PC-9 (cell line): ENCODE measurements around the gene RNF6. TPM values are rescaled to one million over a fixed set of nuclear protein-coding genes. Genes with fewer than 3 reads are reported as not detected.

Source experiments
- BruUV-seq: library from RNA; stranded (reverse); fragments of 400-500 nt; replicated peaks from 2 replicates; lab custom pipeline; 2021; lab: Mats Ljungman, UMichigan
- CTCF ChIA-PET: fragments of 300-600 bp; sonication (Branson Sonifier 250); formaldehyde crosslinking; loops from one replicate; lab custom pipeline; 2022; ENCODE audit warnings: antibody characterized with exemption; lab: Charles Lee
- POLR2A ChIA-PET: fragments of 300-600 bp; sonication (Branson Sonifier 250); formaldehyde crosslinking; loops from one replicate; lab custom pipeline; 2022; ENCODE audit warnings: antibody characterized with exemption; ENCODE audit not compliant: unreplicated experiment; lab: Charles Lee
- DNase-seq, 2 experiments: peaks; one replicate each; pipeline versions ENCODE4 v3.0.0 to v3.0.0-alpha.2; 2015 to 2022; ENCODE audit warnings: mixed read lengths in 1 of 2
- H2AFZ ChIP-seq: fragments of 200-600 bp; sonication (generic); 2 replicates; pipeline ENCODE4 v1.8.1; 2017; ENCODE audit warnings: antibody characterized with exemption
- H3F3A ChIP-seq: fragments of 200-600 bp; sonication (generic); 2 replicates; pipeline ENCODE4 v1.8.1; 2017; ENCODE audit warnings: antibody characterized with exemption, mild to moderate bottlenecking, low read depth; ENCODE audit not compliant: insufficient read depth
- H3K27ac ChIP-seq: fragments of 200-600 bp; sonication (generic); 2 replicates; pipeline ENCODE4 v1.6.1; 2016; ENCODE audit warnings: mixed run types
- H3K27me3 ChIP-seq: fragments of 200-600 bp; sonication (generic); 2 replicates; pipeline ENCODE4 v1.6.1; 2016; ENCODE audit warnings: low read depth, mixed run types; ENCODE audit not compliant: insufficient read depth
- H3K36me3 ChIP-seq: fragments of 200-600 bp; sonication (generic); 2 replicates; pipeline ENCODE4 v1.6.1; 2016; ENCODE audit warnings: low read depth, mixed run types
- H3K4me1 ChIP-seq: fragments of 200-600 bp; sonication (generic); replicated peaks from 2 replicates; pipeline ENCODE4 v1.6.1; 2016; ENCODE audit warnings: mixed run types; ENCODE audit not compliant: insufficient read depth
- H3K4me2 ChIP-seq: fragments of 200-600 bp; sonication (generic); 2 replicates; pipeline ENCODE4 v1.6.1; 2017; ENCODE audit warnings: mixed run types
- H3K4me3 ChIP-seq: fragments of 200-600 bp; sonication (generic); 2 replicates; pipeline ENCODE4 v1.6.1; 2016; ENCODE audit warnings: mixed run types
- H3K79me2 ChIP-seq: fragments of 200-600 bp; sonication (generic); 2 replicates; pipeline ENCODE4 v1.6.1; 2017; ENCODE audit warnings: low read depth, mixed run types
- H3K9me2 ChIP-seq: fragments of 200-600 bp; sonication (generic); 2 replicates; pipeline ENCODE4 v1.8.1; 2017; ENCODE audit warnings: mild to moderate bottlenecking; ENCODE audit not compliant: insufficient read depth
- H3K9me3 ChIP-seq: fragments of 200-600 bp; sonication (generic); 2 replicates; pipeline ENCODE4 v1.8.1; 2016; ENCODE audit warnings: low read depth; ENCODE audit not compliant: insufficient read depth
- H4K20me1 ChIP-seq: fragments of 200-600 bp; sonication (generic); 2 replicates; pipeline ENCODE4 v1.8.1; 2017; ENCODE audit not compliant: insufficient read depth
- CTCF ChIP-seq: fragments of 200-600 bp; sonication (generic); conservative IDR thresholded peaks from 2 replicates; pipeline ENCODE4 v1.6.1; 2017; ENCODE audit warnings: mixed run types, antibody characterized with exemption, mild to moderate bottlenecking, moderate library complexity
- EZH2 ChIP-seq: fragments of 200-600 bp; sonication (generic); IDR thresholded peaks from 2 replicates; pipeline ENCODE4 v1.8.0; 2017; ENCODE audit warnings: antibody characterized with exemption, low read depth
- intact Hi-C: fragments of 100-400 bp; cut with micrococcal nuclease; formaldehyde crosslinking; loops from one replicate; pipeline ENCODE4 v1.10.0; 2022; ENCODE audit not compliant: unreplicated experiment
- total RNA-seq: library from RNA; stranded (reverse); gene quantifications from 2 replicates; pipeline ENCODE4 v1.2.3, GENCODE V29; 2021

The RNF6 gene
- total RNA-seq, 1 experiment from 2014 or later, result 30.3 TPM

DNA sequence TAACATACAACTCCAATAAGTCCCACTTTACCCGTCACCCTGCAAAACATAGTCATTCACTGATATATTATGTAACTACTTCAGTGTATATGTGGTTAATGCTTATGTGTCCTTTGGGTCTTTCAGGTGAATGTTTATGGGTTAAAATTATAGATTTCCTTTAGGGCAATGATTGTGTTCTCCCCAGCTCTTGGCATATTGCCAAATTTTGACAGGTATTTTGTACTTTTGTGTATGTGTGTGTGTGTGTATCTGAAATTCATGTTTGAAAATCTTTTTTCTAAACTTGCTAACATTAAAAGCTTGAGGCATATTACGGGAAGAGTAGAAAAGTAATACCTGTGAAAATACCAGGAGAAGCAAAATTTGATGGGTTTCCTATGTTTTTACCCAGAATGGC is 40.0 kb upstream of the RNF6 start:
- H3K36me3 ChIP-seq, result no peaks in the 10 kb centered on the region
- H2AFZ ChIP-seq, result no peak overlapping the region
- H3K4me2 ChIP-seq, result no peak overlapping the region
- intact Hi-C loops, result no loop called here
- no peaks in the 10 kb centered on the region for H3F3A ChIP-seq
- CTCF ChIA-PET, result no interaction called here
- no peak overlapping the region for H3K27ac ChIP-seq
- no peak for DNase-seq
- no TSS peak for BruUV-seq
- H3K9me3 ChIP-seq, result no peaks in the 10 kb centered on the region
- H3K79me2 ChIP-seq, result peaks cover 98% of the 10 kb centered on the region
- POLR2A ChIA-PET, result no interaction called here
- no peaks in the 10 kb centered on the region for H3K9me2 ChIP-seq
- H3K4me1 ChIP-seq, result peaks cover 4% of the 10 kb centered on the region; the same call in 1 of the 2 replicates
- H3K4me3 ChIP-seq, result no peak overlapping the region
- H3K27me3 ChIP-seq, result no peaks in the 10 kb centered on the region
- TF ChIP-seq EZH2, result no peak
- peaks cover 40% of the 10 kb centered on the region for H4K20me1 ChIP-seq

DNA sequence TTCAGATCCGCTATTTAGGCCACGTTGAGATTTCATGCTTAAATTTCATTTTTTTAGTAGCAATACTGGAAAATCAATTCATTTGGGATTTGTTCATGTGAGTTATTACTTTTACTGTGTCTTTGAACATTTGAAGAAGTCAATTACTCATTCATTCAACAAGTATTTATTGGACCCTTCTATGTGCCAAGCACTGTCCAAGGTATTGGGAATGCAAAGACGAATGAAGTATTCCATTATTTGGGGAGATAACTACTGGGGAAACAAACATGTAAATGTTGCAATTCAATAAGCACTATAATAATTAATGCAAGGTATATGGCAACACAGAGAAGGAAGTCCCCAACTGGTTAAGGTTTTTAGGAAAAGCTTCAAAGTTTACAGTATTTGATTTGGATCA is 37.5 kb upstream of the RNF6 start:
- CTCF ChIA-PET, result no interaction called here
- Histone ChIP-seq H3K9me3 (no peaks in the 10 kb centered on the region), H3K79me2 (peaks cover 98% of the 10 kb centered on the region), H3K27ac (no peak overlapping the region), H4K20me1 (peaks cover 38% of the 10 kb centered on the region), H3K9me2 (no peaks in the 10 kb centered on the region), H3K4me3 (no peak overlapping the region), H2AFZ (no peak overlapping the region), H3K4me1 (peaks cover 24% of the 10 kb centered on the region), H3F3A (no peaks in the 10 kb centered on the region), H3K27me3 (no peaks in the 10 kb centered on the region), H3K4me2 (no peak overlapping the region), H3K36me3 (no peaks in the 10 kb centered on the region)
- TF ChIP-seq EZH2 (no peak), CTCF (no peak)
- intact Hi-C loops, result no loop called here
- POLR2A ChIA-PET, result no interaction called here
- no peak for DNase-seq
- BruUV-seq, result no TSS peak

- POLR2A ChIA-PET, result no interaction called here
- no TSS peak for BruUV-seq
Measured at GRCh38 chr13:26257049-26257448, 34.9 kb upstream of the RNF6 start.

More at GRCh38 chr13:26257049-26257448, 34.9 kb upstream of the RNF6 start:
- Histone ChIP-seq H3K4me1 (peaks cover 28% of the 10 kb centered on the region), H3K79me2 (peaks cover 76% of the 10 kb centered on the region), H3K36me3 (no peaks in the 10 kb centered on the region), H3K27me3 (no peaks in the 10 kb centered on the region), H3K9me2 (no peaks in the 10 kb centered on the region), H3F3A (no peaks in the 10 kb centered on the region), H3K4me3 (peak overlapping the region; percentile 67; the same call in 1 of the 2 replicates), H2AFZ (no peak overlapping the region; the same call in 1 of the 2 replicates), H4K20me1 (peaks cover 33% of the 10 kb centered on the region), H3K4me2 (peak overlapping the region; percentile 91), H3K27ac (no peak overlapping the region), H3K9me3 (no peaks in the 10 kb centered on the region)
- intact Hi-C loops, result no loop called here
- DNase-seq, result no peak
- CTCF ChIA-PET, result no interaction called here
- TF ChIP-seq EZH2 (no peak), CTCF (no peak)
